ENCODE measurements around the gene PCDHB12.
"Not testable (repeated sequence)": the region's sequence is repeated elsewhere in the genome, so short reads cannot be mapped to it uniquely, and the experiment has no call there.

The PCDHB12 gene

GRCh38 chr5:141208478-141208877 lies at the start of gene PCDHB12:
Gene PCDHB12 (plus strand): TSS chr5:141208719. CDS start chr5:141208908, 189 bp downstream.
- no peak for TF ChIP-seq CTCF (IDR thresholded peaks at IDR 0.05; ENCODE audit: borderline replicate concordance, insufficient read depth, low read depth, low read length)
- no peak within 1 kb of the TSS for H3K4me3 ChIP-seq (ENCODE audit: low read depth, low read length)

GRCh38 chr5:141172381-141173204 lies 35.9 kb upstream of the PCDHB12 start, which contains the start of gene PCDHB7:
Gene PCDHB7 (plus strand): TSS chr5:141172644. CDS start chr5:141172836, 192 bp downstream.
- peak; percentile 10; the same call in 1 of the 2 replicates for TF ChIP-seq CTCF (IDR thresholded peaks at IDR 0.05; ENCODE audit: borderline replicate concordance, insufficient read depth, low read depth, low read length)
- no peak within 1 kb of the TSS for H3K4me3 ChIP-seq (ENCODE audit: low read depth, low read length)

- H3K4me3 ChIP-seq (ENCODE audit: low read depth, low read length), result not testable (repeated sequence)
Measured at GRCh38 chr5:141174291-141175104, 34.0 kb upstream of the PCDHB12 start.

GRCh38 chr5:141175933-141176332 lies 32.6 kb upstream of the PCDHB12 start:
- H3K4me3 ChIP-seq (ENCODE audit: low read depth, low read length), result no peak overlapping the region
- TF ChIP-seq CTCF (IDR thresholded peaks at IDR 0.05; ENCODE audit: borderline replicate concordance, insufficient read depth, low read depth, low read length), result no peak

GRCh38 chr5:141177577-141178191 lies 30.8 kb upstream of the PCDHB12 start, which contains the start of gene PCDHB8:
Gene PCDHB8 (plus strand): TSS chr5:141177790. CDS start chr5:141178035, 245 bp downstream.
- H3K4me3 ChIP-seq (ENCODE audit: low read depth, low read length), result not testable (repeated sequence)

GRCh38 chr5:141179371-141179770 lies 29.1 kb upstream of the PCDHB12 start:
- not testable (repeated sequence) for H3K4me3 ChIP-seq (ENCODE audit: low read depth, low read length)

DNA sequence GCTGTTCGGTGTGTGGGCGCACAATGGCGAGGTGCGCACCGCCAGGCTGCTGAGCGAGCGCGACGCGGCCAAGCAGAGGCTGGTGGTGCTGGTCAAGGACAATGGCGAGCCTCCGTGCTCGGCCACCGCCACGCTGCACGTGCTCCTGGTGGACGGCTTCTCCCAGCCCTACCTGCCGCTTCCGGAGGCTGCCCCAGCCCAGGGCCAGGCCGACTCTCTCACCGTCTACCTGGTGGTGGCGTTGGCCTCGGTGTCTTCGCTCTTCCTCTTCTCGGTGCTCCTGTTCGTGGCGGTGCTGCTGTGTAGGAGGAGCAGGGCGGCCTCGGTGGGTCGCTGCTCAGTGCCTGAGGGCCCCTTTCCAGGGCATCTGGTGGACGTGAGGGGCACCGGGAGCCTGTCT lies 28.6 kb upstream of the PCDHB12 start:
- H3K4me3 ChIP-seq (ENCODE audit: low read depth, low read length), result not testable (repeated sequence)

DNA sequence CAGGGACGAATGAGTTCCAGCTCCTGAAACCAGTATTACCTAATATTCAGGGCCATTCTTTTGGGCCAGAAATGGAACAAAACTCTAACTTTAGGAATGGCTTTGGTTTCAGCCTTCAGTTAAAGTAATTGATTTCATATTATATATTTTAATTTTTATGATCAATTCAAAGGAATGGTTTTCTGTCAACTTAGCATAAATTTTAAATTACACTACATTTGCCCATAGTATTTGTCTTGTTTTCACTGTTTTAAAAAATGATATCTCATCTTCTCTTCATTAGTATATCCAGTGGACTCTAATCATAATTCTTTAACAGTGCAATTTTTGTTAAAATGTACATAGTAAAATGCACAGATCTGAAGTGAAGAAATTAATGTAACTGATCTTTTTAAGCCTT lies 28.2 kb upstream of the PCDHB12 start:
- H3K4me3 ChIP-seq (ENCODE audit: low read depth, low read length), result no peak overlapping the region
- no peak for TF ChIP-seq CTCF (IDR thresholded peaks at IDR 0.05; ENCODE audit: borderline replicate concordance, insufficient read depth, low read depth, low read length)

DNA sequence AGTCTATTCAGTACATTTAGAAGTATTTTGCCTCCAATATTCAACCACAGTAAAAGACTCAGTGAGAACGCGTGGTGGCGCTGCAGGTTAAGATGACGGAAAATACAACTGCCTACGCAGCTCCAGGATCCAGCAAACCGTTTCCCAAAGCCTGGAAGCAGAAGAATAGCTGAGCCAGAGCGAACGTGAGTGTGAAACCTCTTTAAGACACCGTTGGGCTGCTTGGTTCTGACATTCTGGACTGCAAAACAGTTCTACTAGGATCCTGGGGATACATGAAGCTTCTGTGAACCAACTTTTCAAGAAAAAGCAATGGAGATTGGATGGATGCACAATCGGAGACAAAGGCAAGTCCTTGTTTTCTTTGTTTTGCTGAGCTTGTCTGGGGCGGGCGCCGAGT lies 26.3 kb upstream of the PCDHB12 start, which contains the start of gene PCDHB16:
Gene PCDHB16 (plus strand): TSS at position 140 of the 400 bp plus-strand sequence. CDS start 173 bp downstream, at position 313.
- no peak within 1 kb of the TSS for H3K4me3 ChIP-seq (ENCODE audit: low read depth, low read length)

GRCh38 chr5:141184117-141184855 lies 24.2 kb upstream of the PCDHB12 start:
- not testable (repeated sequence) for H3K4me3 ChIP-seq (ENCODE audit: low read depth, low read length)

More for the DNA sequence above, 26.3 kb upstream of the PCDHB12 start, which contains the start of gene PCDHB16:
- TF ChIP-seq CTCF (IDR thresholded peaks at IDR 0.05; ENCODE audit: borderline replicate concordance, insufficient read depth, low read depth, low read length), result no peak
